A549 treated with CORT108297 at 1 μM for 4 hours (cell line): Measurements from ENCODE around the gene MND1. TPM values are rescaled to one million over a fixed set of nuclear protein-coding genes. Genes with fewer than 3 reads are reported as not detected.

ENCODE experiments used
- total RNA-seq: library from RNA; stranded (reverse); fragments of 200-300 nt; extraction: Qiagen RNA extraction; gene quantifications from 5 replicates; pipeline ENCODE4 v1.2.3, GENCODE V29; 2022

Gene MND1
- 11.9 to 18.1 TPM (median 13.1 TPM) in 5 replicates for total RNA-seq

DNA sequence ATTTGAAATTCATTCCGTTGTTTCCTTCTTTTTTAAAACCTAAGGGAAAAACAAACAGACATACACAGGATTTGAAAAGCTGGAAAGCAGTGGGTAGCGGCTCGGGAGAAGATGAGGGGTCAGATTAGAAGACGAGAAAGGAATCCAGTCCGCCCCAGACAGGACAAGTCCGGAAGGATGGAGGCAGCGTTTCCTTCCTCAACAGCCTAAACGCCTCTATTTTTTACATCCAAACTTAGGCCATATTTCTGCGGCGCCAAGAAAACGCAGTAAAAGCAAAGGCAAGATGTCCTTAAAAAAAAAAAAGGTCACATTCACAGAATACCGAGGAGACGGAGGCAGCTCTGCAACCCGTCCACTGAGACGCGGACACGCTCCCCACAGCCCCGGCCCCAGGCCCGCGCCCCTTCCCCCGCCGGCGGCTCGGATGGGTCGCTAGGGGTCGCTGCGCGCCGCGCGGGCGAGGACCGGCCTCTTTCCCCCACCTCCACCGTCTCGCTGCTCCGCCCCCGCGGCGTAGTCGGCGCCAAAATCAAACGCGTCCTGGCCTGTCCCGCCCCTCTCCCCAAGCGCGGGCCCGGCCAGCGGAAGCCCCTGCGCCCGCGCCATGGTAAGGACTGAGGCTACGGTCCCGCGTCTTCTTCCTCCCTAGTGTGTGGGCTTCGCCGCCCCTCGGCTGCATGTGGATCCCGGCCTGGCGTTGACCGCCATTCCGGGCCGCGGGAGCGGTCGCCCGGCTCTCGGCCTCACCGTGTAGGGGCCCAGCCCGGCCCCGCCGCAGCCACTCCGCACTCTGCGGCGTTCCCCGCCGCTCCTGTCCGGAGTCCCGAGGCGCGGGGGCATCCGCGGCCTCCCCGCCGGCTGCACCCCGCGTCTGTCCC lies at the start of gene MND1:
TSS of gene MND1 (plus strand) at position 558 of the 881 bp plus-strand sequence. CDS start at position 608, 50 bp downstream.

Other genes with a start within 250 kb of the MND1 start
- gene TRIM2, start 140.2 kb upstream of the MND1 start, total RNA-seq, result 0.44 to 0.87 TPM (median 0.69 TPM) in 5 replicates
- gene TMEM131L, start 121.7 kb downstream of the MND1 start, total RNA-seq, result 4.4 to 6.1 TPM (median 5.3 TPM) in 5 replicates